ENCODE measurements around the gene DCP1A.
A peak's percentile ranks its signal among the peaks of the same experiment; 100 is the strongest.

DCP1A gene

DNA sequence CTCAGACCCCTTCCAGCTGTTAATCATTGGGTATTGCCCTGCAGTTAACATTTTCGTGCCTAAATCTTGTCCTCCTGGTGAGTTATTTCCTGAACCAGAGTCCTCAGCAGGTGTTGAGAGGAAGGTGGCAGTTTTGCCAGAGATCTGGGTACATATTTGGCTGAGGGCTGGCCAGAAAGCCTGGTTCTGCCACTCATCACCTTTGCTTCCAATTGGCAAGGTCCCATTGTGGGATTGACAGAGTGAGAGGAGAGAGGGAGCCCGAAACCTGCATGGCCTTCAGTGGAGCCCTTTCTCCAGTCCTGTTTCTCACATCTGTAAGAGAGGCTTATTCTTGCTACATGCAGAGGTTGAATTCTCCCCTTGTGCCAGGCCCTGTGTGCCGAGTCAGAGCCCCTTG is 82.6 kb downstream of the DCP1A start:
- POLR2A ChIA-PET (ENCODE audit: low non-redundant PET): no interaction called here
- no peak for DNase-seq (ENCODE audit: low spot score)
- H3K27ac ChIP-seq: peak overlapping the region; percentile 93
- TF ChIP-seq CTCF (conservative IDR thresholded peaks at IDR 0.05; ENCODE audit: low read depth): no peak
- CTCF ChIA-PET: no interaction called here

DNA sequence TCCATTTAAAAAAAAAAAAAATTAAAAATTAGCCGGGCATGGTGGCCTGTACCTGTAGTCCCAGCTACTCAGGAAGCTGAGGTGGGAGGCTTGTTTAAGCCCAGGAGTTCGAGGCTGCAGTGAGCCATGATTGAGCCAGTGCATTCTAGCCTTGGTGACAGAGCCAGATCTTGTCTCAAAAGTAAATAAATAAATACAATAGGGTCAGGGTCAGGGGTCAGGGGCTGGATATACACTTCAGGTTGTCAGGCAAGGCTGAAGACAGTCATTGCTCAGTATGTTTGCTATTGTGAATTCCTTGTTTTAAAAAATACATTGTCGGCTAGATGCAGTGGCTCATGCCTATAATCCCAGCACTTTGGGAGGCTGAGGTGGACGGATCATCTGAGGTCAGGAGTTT is 83.4 kb downstream of the DCP1A start:
- DNase-seq (ENCODE audit: low spot score): no peak
- CTCF ChIA-PET: no interaction called here

GRCh38 chr3:53261712-53262111 is 85.6 kb downstream of the DCP1A start:
- TF ChIP-seq CTCF (conservative IDR thresholded peaks at IDR 0.05; ENCODE audit: low read depth): no peak
- ChIA-PET POLR2A (ENCODE audit: low non-redundant PET) (interaction anchor here (0.5 kb wide), 1 partner anchor 23 kb away, joined by 4 read pairs; no protein-coding TSS in a partner anchor), CTCF (interaction anchor here (0.7 kb wide), 1 partner anchor 40 kb away, joined by 3 read pairs; no protein-coding TSS in a partner anchor)

More for the DNA sequence above, 83.4 kb downstream of the DCP1A start:
- peak overlapping the region; percentile 93 for H3K27ac ChIP-seq
- TF ChIP-seq CTCF (conservative IDR thresholded peaks at IDR 0.05; ENCODE audit: low read depth): no peak
- POLR2A ChIA-PET (ENCODE audit: low non-redundant PET): no interaction called here

DNA sequence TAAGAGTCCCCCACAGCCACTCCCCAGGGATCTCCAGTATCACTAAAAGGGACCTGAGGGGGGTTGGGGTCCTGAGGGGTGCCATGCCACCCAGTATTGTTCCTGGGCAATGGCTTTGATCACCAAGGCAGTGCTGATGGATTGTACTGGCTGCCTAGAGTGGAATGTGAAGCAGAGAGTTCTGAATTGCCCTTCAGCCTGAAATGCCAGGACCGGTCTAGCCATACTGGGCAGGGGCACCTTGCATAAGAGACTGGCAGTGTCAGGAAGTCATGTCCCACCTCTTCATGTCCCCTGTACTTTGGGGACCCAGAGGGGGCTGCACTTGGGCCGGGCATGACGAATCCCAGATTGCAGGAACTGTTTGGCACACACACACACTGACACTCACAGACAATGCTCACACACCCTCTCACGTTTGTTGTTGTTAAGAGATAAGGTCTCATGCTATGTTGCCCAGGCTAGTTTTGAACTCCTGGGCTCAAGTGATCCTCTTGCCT is 87.0 kb downstream of the DCP1A start:
- ChIA-PET CTCF (interaction anchor here (0.7 kb wide), 1 partner anchor 9 kb away, joined by 3 read pairs; no protein-coding TSS in a partner anchor), POLR2A (ENCODE audit: low non-redundant PET) (no interaction called here)
- TF ChIP-seq CTCF (conservative IDR thresholded peaks at IDR 0.05; ENCODE audit: low read depth): no peak
- no peak for DNase-seq (ENCODE audit: low spot score)
- H3K27ac ChIP-seq: peak overlapping the region; percentile 93

More at GRCh38 chr3:53261712-53262111, 85.6 kb downstream of the DCP1A start:
- peak overlapping the region; percentile 93 for H3K27ac ChIP-seq
- DNase-seq (ENCODE audit: low spot score): peak; percentile 8

GRCh38 chr3:53259427-53260259 is 87.7 kb downstream of the DCP1A start:
- ChIA-PET POLR2A (ENCODE audit: low non-redundant PET) (no interaction called here), CTCF (interaction anchor here (0.7 kb wide), 1 partner anchor 10 kb away, joined by 3 read pairs; no protein-coding TSS in a partner anchor)
- peak overlapping the region; percentile 93 for H3K27ac ChIP-seq
- no peak for DNase-seq (ENCODE audit: low spot score)
- TF ChIP-seq CTCF (conservative IDR thresholded peaks at IDR 0.05; ENCODE audit: low read depth): no peak

DNA sequence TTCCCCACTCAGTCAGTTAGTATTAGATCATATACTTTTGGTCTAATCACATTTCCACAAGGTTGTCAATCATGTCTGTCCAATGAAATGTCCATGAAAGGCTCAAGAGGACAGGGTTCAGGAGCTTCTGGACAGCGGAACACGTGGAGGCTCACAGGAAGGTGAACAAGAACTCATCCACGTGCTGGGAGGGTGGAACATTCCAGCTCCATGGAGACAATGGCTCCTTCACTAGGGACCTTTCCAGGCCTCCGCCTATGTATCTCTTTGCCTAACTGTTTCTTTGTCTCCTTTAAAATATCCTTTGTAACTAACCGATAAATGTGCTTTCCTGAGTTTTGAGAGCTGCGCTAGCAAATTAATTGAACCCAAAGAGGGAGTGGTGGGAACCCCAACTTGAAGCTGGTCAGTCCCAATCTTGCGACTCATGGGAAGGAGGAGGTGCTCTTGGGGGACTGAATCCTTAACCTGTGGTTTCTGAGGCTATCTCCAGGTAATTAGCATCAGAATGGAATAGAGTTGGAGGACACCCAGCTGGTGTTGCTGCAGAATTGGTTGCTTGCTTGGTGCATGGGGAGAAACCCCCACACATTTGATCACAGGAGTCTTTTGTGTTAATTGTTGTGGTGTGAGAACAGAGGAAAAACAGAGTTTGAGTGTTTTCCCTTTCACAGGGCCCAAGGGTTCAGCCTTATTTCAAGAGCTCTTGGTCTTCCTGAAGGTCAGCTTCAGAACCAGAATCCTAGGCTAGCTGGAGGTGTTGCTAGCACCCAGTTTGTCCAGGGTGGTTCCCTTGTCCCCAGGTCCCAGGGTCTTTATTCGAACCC is 88.5 kb downstream of the DCP1A start:
- ChIA-PET CTCF (no interaction called here), POLR2A (ENCODE audit: low non-redundant PET) (no interaction called here)
- H3K27ac ChIP-seq: peak overlapping the region; percentile 93
- no peak for DNase-seq (ENCODE audit: low spot score)
- no peak for TF ChIP-seq CTCF (conservative IDR thresholded peaks at IDR 0.05; ENCODE audit: low read depth)

Data from RWPE1 (cell line).